Activated CD4-positive, CD25-positive, alpha-beta regulatory T cell treated with anti-CD3 and anti-CD28 coated beads, Interleukin-2, amount 50 U/mL, for 72 hours (primary cell): ENCODE data around the gene MRPS6.
A peak's percentile ranks its signal among the peaks of the same experiment; 100 is the strongest.

Experiments
- DNase-seq: peaks from one replicate; pipeline ENCODE4 v3.0.0; 2021

Gene MRPS6

DNA sequence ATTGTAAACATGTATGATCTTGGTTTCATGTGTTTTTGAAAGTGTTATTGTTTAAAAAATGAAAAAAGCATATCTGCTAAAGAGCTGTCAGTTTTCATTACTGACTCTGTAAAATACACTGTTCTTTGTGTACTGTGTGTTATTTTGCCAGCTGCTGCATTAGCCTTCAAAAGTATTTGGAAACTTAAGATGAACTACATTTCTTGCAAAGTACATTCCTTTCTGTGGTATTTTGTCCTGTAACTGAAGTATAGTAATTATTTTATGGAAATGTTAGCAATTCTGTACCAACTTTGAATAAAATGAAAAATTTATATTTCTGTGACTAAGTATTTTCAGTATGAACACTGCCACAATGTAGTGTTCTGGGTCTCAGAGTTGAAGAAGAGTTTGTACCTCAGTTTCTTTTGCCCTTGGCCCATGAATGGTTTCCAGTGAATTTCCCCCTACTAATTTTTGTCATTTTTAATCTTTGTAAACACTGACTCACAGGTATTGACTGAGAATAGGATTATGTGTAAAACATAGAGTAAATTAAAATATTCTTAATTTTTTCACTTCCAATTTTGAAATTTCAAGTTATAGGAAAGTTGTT, 32.7 kb downstream of the MRPS6 start:
- no peak for DNase-seq

DNA sequence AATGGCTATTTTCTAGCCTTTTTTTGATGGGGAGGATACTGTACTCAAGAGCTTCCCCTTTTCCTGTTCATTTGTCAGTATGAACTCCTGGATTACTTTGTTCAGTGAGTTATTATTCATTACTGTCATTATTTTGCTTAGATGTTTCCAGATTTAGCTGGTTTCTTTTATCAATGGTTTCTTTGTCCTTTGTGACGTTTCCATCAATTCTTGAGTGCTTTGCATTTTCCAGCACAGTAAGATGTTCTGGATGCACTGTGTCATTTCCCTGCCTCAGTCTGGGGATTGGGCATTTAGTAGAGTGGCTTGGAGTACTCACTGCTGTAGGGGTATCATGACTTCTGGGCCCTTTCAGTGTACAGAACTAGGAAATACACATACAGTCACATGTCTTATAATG, 34.2 kb downstream of the MRPS6 start:
- no peak for DNase-seq

DNA sequence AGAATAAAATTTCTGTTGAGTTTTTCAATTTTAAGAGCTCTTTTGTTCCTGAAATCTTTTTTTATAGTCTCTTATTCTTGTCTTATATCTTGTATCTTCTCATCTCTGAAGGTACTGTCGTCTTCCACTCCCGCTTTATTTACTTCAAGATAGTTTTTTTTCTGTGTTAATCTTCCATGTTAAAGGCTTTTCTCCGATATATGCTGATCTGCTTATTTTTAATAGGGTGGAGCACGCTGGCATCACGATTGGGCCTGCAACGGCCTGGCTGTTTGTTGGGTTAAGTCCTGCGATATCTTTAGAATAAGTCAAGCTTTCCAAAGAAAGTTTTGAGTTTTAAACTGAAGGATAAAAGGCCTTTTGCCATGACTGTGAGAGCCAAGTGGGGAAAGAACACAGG, 35.7 kb downstream of the MRPS6 start:
- no peak for DNase-seq

DNA sequence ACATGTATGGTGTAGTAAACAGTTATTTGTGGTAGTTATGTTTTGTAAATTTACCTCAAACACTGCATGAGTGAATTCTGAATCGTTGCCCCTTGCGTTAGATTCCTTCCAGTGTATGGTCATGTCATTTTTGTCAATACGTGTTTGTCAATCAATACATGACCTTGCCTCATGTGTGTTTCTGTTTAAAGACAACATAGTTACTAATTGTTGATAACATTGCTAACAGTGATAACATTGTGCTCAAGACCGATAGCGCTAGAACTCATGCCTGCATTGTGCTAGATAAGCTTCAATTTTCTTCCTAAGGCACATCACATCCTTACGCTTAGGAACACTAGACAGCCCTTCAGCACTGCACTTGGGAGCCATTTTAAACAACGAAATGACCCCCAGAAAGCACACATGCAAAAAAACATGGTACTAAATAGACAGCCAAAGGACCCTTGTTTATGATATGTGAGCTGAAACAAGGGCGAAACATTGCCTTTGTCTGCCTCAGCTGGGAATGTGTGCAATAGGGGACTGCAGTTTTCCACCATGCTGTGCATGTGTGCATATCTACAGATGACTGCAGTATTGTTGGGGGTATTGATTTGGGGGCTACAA, 37.3 kb downstream of the MRPS6 start:
- DNase-seq, result no peak

DNA sequence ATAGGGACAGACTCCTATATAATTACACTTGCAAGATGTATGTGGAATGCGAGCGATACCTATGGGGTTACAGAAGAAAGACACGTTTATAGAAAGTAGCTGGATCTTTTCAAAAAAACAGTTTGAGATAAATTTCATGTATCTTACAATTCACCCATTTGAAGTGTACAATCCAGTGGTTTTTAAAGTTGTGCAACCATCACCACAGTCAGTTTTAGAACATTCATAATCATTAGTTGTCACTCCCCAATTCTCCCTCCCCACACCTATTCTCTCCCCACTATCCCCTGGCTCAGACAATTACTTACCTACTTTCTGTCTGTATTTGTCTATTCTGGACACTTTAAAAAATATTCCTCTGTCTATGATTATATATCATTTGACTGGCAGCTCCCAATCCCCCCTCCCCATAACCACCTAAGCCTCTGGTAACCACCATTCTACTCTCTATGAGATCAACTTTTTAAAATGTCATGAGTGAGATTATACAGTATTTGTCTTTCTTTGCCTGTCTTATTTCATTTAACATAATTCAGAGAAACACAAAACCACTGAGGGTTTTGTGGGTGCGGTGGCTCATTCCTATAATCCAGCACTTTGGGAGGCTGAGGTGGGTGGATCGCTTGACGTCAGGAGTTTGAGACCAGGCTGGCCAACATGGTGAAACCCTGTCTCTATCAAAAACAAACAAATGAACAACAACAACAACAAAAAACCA, 39.1 kb downstream of the MRPS6 start:
- no peak for DNase-seq

DNA sequence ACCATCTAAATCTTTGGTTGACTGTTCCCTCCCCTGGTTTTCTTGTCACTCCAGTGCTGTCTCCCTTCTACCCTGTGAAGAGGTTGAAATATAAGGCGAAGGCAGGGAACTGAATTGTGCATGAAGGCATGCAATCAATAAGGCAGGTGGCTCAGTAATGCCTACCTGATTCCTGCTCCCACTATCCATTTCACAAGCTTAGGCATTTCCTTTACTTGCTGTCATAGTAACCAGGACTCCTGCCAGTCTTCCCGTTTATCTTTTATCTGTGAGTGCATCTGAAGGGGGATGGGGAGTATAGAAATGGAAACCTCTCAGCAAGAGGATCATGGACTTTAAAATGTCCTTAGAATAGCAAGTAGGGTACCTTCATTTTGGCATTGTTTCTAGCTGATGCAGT, 40.5 kb downstream of the MRPS6 start:
- DNase-seq, result no peak

DNA sequence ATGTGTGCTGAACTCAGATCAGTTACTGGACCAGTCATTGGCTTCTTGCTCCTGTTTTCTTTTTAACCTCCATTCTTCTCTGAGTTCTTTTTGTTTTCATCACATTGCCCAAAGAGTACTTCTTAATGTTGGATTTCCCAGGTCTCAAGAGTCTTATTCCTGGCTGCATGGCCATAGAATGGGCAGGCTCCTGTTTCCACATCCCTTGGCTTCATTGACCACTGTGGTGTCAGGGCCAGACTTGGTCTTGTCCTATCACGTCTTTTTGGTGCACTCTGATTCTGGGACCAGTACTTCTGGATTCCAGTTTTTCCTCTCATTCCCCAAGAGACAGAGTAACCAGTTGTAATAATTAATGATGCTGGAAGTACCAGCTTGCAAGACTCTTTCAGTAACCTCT, 41.8 kb downstream of the MRPS6 start:
- no peak for DNase-seq

DNA sequence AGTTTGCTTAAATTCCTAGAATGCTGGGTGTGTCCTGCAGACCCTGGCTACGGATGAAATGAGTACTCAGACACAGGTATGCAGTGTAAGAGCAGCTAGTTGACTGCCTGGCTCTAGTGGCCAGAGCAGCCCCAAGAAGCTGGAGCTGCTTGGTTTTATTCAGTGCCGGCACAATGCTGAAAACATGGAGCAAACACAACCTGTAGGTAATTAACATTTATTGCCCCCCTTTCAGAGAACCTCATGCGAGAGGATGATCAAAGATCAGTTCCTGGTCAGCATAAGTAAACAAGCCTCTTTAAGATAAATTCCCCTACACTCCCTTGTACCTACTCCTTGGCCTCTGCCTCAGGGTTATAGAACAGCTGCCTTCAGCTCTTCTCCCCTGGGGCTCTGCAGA, 43.2 kb downstream of the MRPS6 start:
- DNase-seq, result no peak

DNA sequence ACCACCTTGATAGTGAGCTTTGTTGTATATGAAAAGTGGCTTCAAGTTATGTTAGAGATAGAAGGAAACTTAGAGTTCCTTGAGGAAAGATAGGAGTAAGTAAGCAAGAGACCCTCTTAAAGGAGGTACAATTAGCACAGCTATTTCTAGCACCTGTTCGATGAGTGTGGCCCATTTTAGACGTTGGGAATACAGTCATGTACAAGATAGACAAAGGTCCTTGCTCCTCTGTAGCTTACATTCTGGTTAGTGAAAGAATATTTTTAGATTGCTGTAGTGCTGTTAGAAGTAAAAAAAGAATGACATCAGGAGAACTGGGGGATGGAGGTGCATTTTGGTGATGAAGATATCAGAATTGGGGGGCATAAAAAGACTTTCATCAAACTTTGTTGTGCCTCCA, 47.5 kb downstream of the MRPS6 start:
- no peak for DNase-seq

DNA sequence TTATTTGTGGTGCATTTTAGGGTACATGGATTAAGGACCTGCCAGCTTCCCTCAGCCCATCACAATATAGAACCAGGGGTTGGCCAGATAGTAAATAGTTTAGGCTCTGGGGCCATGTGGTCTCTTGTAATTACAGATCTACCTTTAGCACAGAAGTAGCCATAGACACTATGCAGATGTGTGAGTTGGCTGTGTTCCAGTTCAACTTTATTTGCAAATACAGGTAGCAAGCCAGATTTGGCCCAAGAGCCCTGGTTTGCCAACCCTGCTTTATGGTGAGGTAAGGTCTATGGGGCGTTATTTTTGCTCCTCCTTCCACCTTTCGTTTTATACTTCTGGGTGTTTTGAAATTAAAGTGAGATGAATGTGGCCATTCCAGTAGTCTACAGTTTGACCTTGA, 48.7 kb downstream of the MRPS6 start:
- DNase-seq, result no peak

DNA sequence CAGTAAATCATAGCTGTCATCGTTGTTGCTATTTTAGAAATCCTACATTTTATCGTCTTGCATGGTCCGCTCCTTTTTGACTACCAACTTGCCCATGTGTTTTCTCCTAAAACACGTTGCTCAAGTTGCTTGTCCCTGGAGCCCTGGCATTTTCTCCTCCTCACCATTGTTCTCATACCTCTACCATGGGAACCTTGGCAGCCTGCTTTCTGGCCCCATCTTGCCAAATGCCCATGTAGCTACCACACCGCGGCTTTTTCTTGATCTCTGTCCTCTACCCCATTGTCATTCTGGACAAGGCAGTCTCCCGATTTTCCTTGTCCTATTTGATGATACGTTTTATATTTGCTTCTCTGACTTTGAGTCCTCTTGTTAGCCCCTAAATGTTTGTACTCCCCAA, 50.2 kb downstream of the MRPS6 start:
- DNase-seq, result no peak

DNA sequence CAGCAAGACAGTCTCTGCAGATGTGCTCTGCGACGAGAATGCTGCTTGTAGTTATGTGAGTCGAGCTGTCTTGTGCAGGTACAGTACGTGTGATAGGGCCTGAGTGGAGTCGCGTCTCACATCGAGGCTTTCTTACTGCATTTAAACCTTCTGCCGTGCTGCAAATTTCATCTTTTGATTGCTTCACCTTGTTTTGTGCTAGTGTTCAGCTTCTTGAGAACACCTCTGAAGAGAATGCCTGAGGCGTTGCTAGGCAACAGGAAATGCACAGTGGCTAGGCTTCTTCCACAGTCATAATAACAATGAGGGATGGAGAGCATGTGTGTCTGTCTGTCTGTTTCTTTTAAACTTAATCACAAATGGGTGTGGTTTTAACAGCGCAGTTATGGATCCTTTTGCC, 52.9 kb downstream of the MRPS6 start:
- no peak for DNase-seq

DNA sequence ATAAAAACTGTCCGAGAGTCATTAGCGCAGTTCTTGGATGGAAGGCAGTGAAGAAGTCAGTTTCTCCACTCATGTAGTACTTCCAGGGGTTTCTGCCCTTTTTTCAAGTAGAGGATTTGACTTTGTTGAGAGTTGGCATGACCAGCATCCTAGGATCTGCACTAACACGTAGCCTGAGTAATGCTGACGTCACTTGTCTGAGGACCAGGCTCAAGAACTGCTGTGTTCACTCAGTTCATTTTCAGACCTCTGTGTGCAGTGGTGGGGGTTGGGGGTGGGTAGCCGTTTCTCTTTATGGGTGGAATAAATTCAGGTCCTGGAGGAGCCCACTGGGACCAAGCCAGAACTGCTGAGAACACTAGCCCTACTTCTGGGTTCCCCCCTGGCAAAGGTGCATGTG, 53.3 kb downstream of the MRPS6 start:
- no peak for DNase-seq

DNA sequence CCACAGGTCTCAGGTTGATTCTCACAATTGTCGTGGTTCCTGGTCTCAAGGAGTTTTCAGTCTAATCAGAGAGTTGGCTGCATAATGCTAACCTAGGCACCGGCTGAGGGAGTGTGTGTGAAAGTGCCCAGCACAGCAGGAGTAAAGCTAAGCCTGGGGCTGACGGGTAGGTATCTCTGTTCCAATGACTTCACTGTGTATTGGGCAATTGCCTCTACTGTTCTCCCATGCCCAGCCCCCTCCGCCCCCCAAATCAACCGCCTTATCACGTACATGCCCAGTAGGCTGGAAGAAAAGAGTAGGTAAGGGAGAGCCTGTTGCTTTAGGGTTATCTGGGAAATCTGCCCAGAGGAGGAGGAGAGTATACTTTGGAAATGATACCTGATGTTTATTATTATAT, 54.7 kb downstream of the MRPS6 start:
- DNase-seq, result no peak

DNA sequence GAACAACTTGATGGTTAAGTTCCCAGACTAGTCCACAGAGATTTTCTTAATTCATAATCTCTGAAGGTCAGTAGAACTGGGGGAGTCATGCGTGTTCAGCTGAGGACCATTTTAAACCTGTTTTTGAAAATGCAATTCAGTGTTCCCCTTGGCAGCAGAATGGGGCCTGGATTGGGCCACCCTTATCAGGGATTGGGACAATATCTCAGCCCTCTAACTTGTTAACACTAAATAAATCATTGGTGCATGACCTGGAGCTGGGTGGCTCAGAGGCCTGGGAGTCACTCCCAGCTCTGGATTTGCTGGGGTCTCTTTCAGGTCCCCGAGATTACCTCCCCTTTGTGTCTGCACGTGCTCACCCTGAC, 55.3 kb downstream of the MRPS6 start:
- no peak for DNase-seq

DNA sequence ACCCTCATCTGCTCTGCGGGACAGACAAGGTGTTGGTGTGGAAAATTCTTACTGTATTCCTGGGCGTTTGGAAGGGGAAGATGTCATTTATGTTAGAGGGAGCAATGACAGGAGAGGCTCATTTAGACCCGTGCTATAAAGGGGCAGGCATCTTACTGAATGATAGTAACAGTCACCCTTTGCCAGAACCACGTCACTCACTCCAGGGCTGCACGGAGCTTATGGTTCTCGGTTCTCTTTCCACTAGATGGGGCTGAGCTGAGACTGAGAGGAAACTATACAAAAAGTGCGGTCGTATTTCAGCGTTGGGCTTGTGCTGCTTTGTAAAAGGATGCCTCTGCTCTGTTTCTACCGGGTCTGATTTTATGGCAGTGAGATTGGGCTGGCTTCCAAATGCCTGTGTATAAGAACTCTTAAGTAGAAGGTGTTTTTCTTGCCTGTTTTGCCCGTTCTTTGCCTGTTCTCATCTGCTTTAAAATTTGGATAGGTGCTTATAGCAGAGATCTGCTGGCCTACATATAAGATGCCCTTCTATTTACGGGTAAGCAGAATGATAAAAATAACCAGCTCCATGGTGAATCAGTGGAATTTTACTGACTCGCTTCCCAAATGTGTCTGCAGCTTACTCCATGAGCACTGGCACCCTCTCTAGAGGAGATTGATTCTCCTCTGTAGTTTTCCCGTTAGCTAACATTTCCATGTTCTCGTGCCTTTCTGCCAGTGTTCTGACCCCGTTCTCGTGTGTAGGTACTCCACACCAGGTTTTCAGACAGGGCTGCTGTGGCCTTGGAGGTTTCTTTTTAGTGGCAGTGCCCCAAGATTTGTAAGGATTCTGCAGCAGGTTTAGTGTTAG, 55.9 kb downstream of the MRPS6 start:
- DNase-seq, result peak; percentile 43

DNA sequence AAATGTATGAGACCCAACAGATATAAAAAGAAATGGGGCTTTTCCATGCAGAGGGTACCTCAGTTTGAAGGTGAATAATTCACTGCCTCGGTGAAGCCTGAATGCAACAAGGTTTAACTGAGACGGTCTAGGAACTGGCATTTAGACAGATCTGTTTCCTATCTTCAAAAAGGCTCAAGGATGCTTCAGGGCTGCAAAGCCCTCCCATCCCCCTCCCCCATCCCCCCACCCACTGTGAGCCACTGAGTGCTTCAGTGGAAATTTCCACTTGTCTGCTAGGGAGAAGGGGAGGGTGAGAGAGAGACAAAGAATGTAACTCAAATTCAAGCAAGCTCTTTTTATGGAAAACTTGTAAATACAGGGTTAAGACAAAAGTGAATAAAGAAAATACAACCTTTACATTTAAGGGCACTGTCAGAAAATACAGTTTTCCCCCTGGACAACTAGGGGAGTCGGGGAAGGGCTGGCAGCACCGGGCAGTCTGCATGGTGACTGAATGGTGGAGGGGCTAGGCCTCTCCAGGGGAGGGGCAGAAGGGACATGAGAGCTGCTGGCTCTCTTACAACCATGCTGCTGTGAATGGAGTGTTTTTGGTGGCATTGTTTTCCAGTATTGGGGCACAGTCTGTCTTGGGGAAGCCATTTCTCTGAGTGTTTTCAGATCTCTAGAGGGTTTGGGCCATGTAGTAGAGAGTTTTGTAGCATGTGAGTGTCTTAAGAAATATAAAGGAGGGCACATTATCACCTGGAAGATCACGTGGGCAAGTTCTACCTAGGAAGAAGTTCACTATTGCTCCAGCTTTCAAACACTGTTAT, 56.7 kb downstream of the MRPS6 start:
- DNase-seq, result no peak

DNA sequence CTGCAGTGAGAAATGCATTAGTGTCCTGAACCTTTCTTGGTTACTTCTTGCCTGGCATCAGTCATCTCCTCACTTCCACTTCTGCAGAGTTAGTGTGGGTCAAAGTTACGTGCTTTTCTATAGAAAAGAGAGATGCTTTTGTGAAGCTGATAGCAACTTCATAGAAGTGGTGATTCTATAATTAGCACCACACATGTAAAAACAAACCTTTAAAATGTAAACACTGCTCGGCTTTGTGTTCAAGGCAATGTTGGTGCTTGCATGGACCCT, 57.3 kb downstream of the MRPS6 start:
- DNase-seq, result no peak

DNA sequence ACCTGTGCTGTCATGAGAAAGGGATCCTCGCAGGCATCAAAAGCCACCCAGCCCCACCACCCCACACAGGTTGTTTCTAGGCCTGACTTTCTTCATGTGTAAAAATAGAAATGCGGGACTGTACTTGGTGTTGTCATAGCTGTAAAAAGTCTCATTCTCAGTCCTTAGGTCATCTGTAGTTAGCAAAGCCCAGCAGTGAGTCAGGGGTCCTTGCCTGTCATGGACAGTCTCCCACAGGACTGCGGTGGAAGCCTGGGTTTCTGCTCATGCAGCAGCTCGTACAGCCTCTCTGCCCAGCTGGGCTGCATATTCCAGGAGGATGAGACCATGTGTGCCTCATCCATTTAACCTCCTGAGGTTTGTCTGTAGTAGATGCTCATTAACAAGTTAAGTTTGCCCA, 58.2 kb downstream of the MRPS6 start:
- DNase-seq, result no peak

DNA sequence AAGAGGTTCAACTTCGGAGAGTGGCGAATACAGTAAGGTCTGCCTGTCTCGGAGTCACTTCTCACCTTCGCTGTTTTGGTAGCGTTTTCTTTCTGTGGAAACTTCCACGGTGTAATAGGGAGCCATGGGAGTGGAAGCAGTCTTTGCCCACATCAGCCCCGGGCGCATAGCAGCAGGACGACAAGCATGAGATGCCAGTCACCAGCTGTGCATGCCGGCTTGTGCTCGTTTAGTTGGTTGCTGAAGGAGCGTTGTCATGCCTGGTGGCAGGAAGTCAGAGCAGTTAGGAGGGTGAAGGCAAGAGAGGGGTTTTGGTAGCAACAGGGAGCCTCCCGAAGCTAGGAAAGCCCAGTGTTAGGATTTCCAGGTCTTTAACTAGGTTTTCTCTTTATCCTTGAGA, 58.8 kb downstream of the MRPS6 start:
- DNase-seq, result no peak

DNA sequence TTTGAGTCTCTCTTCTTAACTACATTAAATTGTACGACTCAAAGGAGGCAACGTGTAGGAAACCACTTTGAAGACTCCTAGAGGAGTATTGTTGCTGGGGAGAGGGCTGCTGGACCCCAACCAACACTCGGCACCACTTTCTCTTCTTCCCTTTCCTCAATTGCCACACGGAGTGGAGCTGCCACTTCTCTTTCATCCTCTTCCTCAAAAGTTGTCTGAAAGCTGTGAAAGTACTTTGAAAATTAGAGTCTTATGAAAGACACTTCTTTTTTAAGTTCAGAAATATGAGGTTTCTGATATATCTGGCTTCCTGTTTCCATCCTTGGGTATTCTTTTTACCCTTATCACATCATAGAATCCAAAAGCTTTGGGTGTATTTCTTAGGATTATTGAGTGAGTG, 59.5 kb downstream of the MRPS6 start:
- no peak for DNase-seq

DNA sequence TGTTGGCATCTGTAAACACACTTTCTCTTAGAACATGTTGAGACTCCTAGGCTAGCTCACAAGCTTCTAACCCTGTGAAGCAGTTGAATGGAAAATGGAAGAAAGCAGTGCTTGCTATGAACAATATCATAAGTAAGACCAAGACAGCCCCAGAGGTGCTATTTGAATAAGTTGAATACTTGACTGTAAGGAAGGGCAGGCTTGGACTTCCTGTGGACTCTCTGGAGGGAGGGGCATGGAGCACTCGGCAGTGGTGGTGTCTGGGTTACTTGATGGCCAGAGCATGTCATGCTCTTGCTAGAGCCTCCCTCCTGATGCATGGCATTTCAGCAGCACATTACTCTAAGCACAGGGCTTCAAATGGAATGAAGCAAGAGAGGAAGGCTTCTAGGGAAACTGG, 60.0 kb downstream of the MRPS6 start:
- no peak for DNase-seq

DNA sequence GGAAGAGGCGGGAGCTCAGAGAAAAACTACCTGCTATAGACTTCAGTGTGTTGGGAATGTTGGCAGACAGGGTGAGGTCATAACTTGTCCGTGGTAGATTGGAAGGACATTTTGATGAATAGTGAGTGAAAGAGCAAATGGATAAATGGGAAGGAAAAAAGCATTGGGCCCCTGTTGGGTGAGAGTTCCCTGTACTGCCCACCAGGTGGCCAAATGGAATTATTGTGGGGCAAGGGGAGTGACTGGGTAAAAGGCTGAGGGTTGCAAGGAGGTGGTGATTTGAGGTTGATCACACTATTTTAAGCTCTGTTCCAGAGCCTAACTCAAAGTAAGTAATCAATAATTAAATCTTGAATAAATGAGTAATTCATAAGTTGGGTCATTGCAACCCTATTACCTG, 60.4 kb downstream of the MRPS6 start:
- no peak for DNase-seq
